ENCODE results near the gene ABLIM2.

ABLIM2 gene

DNA sequence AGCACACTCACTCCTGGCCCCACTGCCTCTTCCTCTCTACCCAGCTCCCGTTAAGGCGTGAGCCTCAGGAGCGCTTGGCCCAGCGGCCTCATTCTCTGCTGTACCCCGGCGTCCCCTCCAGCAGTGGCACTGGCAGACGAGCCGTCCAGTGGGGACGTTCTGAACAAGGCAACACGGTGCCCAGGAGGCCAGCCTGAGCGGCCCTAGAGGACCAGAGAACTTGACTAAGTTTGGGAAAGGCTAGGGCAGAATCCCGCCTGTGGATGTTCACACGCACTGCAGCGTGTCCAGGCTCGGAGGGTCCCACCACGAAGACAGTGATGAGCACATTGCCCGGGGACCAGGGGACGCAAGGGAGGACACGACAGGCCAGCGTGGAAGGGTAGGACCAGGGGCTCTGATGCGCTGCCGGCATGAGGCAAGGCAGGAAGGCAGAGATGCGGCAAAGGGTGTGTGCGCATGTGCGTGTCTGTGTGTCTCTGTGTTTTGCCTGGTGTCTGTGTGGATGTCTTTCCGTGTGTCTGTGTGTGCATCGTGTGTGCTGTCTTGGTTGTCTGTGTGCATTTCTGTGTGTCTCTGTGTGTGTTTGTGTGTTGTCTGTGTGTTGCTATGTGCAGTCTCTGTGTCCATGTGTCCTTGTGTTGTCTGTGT lies 89.4 kb downstream of the ABLIM2 start:
- TF ChIP-seq, protein P1, sequence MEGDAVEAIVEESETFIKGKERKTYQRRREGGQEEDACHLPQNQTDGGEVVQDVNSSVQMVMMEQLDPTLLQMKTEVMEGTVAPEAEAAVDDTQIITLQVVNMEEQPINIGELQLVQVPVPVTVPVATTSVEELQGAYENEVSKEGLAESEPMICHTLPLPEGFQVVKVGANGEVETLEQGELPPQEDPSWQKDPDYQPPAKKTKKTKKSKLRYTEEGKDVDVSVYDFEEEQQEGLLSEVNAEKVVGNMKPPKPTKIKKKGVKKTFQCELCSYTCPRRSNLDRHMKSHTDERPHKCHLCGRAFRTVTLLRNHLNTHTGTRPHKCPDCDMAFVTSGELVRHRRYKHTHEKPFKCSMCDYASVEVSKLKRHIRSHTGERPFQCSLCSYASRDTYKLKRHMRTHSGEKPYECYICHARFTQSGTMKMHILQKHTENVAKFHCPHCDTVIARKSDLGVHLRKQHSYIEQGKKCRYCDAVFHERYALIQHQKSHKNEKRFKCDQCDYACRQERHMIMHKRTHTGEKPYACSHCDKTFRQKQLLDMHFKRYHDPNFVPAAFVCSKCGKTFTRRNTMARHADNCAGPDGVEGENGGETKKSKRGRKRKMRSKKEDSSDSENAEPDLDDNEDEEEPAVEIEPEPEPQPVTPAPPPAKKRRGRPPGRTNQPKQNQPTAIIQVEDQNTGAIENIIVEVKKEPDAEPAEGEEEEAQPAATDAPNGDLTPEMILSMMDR (IDR thresholded peaks at IDR 0.05): no peak

GRCh38 chr4:8067945-8068896 lies 90.4 kb downstream of the ABLIM2 start:
- TF ChIP-seq, protein P1 (IDR thresholded peaks at IDR 0.05): no peak

DNA sequence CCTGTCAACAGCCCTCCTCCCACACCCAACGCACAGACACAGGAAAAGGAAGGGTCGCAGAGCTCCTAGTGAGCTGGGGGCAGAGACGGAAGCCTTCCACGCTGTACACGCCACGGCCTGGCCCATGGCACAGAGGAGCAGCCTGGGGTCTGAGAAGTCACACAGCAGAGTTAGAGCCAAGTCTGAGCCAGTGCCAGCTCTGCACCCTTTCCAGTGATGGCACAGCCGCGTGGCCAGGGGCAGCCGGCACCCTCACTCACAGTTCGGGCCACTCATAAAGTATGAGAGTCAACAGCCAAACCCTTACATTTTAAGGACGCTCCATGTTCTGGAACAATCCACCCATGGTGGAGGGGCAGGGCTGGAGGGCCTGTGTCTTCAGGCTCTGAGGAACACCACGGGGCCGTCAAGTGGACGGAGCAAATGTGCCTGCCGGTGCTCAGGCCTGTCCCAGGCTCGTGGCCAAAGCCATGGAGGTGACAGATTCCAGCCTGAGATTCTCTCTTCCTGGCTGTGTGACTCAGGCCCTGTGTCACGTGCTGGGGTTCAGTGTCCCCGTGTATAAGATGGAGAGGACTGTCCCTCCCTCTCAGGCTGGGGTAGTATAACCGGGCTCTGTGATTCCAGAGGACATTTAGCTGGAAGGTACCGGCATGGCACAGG lies 91.2 kb downstream of the ABLIM2 start:
- TF ChIP-seq, protein P1 (IDR thresholded peaks at IDR 0.05): no peak

GRCh38 chr4:8066336-8066931 lies 92.2 kb downstream of the ABLIM2 start:
- TF ChIP-seq, protein P1 (IDR thresholded peaks at IDR 0.05): no peak

GRCh38 chr4:8063974-8064563 lies 94.5 kb downstream of the ABLIM2 start:
- TF ChIP-seq, protein P1 (IDR thresholded peaks at IDR 0.05): no peak

GRCh38 chr4:8061573-8061972 lies 97.0 kb downstream of the ABLIM2 start:
- TF ChIP-seq, protein P1 (IDR thresholded peaks at IDR 0.05): no peak

DNA sequence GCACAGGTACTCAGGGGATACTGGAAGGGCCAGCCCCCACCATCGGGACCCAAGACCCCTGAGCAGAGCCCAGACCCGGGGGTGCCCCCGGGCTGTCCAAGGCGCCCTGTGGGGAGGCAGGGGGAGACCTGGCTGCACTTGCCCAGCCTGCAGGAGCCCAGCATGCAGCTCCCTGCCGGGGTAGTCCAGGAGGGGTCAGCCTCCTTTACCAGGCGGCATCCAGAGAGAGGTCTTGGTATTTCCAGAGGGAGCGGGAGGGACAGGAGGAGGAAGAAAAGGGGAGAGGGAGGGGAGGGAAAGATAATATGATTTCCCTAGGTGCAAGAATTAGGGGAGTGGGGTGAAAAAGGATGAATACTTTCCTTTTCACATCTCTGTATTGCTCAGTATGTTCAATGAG lies 97.5 kb downstream of the ABLIM2 start:
- TF ChIP-seq, protein P1 (IDR thresholded peaks at IDR 0.05): no peak
